Measurements from ENCODE around the gene PITHD1. TPM values are rescaled to one million over a fixed set of nuclear protein-coding genes. Genes with fewer than 3 reads are reported as not detected.

Gene PITHD1
- total and polyA plus RNA-seq, 9 donors = 39.9 to 55.0 (median 43.0) TPM

- no peaks in the 10 kb centered on the region for H3K9me3 ChIP-seq
- H3K4me3 ChIP-seq = no peak overlapping the region
- no peaks in the 10 kb centered on the region for H3K27me3 ChIP-seq
- TF ChIP-seq POLR2A (IDR thresholded peaks at IDR 0.05) (no peak), EP300 (IDR thresholded peaks at IDR 0.05) (no peak)
- TF ChIP-seq, protein P1, sequence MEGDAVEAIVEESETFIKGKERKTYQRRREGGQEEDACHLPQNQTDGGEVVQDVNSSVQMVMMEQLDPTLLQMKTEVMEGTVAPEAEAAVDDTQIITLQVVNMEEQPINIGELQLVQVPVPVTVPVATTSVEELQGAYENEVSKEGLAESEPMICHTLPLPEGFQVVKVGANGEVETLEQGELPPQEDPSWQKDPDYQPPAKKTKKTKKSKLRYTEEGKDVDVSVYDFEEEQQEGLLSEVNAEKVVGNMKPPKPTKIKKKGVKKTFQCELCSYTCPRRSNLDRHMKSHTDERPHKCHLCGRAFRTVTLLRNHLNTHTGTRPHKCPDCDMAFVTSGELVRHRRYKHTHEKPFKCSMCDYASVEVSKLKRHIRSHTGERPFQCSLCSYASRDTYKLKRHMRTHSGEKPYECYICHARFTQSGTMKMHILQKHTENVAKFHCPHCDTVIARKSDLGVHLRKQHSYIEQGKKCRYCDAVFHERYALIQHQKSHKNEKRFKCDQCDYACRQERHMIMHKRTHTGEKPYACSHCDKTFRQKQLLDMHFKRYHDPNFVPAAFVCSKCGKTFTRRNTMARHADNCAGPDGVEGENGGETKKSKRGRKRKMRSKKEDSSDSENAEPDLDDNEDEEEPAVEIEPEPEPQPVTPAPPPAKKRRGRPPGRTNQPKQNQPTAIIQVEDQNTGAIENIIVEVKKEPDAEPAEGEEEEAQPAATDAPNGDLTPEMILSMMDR (IDR thresholded peaks at IDR 0.05) = no peak
- H3K27ac ChIP-seq = no peak overlapping the region
- 80 to 86% (median 82%) methylated on average over 3 of the region's 3 CpGs for WGBS, 3 donors
- H3K4me1 ChIP-seq (ENCODE audit: insufficient read depth) = no peaks in the 10 kb centered on the region
- intact Hi-C loops (cut with DNase I) = no loop called here
- no peak for DNase-seq
- H3K36me3 ChIP-seq = no peaks in the 10 kb centered on the region
Measured at GRCh38 chr1:23810818-23811540, 32.8 kb downstream of the PITHD1 start.

DNA sequence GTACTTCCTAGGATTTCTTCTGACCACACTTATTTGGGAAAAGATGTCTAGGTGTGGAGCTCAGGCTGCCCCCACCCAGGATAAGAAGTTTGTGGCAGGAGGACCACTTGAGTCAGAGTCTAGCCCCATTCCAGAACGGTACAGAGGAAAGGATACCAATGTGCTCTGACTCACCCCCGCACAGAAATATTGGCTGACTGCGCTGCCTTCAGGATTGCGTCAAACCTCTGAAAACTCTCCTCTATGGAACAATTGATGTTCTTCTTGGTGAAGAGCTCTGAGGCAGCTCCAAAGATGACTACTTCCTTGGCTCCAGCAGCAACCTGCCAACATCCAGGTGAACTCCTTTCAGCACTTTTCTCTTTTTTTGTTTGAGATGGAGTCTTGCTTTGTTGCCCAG lies 35.8 kb downstream of the PITHD1 start:
- intact Hi-C loops (cut with DNase I) = no loop called here
- Histone ChIP-seq H3K9me3 (no peaks in the 10 kb centered on the region), H3K4me1 (ENCODE audit: insufficient read depth) (no peaks in the 10 kb centered on the region), H3K27ac (no peak overlapping the region), H3K4me3 (no peak overlapping the region), H3K36me3 (no peaks in the 10 kb centered on the region), H3K27me3 (no peaks in the 10 kb centered on the region)
- 90 to 93% (median 92%) methylated on average over 4 of the region's 4 CpGs for WGBS, 3 donors
- TF ChIP-seq, protein P1 (IDR thresholded peaks at IDR 0.05) = no peak
- TF ChIP-seq EP300 (IDR thresholded peaks at IDR 0.05) (no peak), POLR2A (IDR thresholded peaks at IDR 0.05) (no peak)
- no peak for DNase-seq

DNA sequence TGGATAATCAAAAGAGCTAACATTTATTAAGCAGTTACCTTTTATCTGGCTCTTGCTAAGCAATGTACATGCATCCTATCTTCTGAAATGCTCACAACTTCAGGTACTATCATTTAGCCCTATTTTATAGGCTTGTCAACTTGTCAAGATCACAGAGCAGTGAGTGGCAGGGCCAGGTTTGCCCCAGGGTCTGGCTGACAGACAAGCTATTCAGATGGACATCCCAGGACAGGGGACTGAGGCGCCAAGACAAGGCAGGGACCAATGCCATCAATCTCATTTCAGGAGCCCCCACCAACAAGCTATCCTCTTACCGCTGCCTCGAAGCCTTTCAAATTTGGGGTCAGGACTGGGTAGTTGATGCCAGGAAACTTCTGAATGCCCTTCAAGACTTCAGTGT lies 38.1 kb downstream of the PITHD1 start:
- TF ChIP-seq POLR2A (IDR thresholded peaks at IDR 0.05) (no peak), EP300 (IDR thresholded peaks at IDR 0.05) (no peak)
- TF ChIP-seq, protein P1 (IDR thresholded peaks at IDR 0.05) = no peak
- Histone ChIP-seq H3K36me3 (no peaks in the 10 kb centered on the region), H3K27ac (no peak overlapping the region), H3K27me3 (no peaks in the 10 kb centered on the region), H3K9me3 (no peaks in the 10 kb centered on the region), H3K4me3 (no peak overlapping the region), H3K4me1 (ENCODE audit: insufficient read depth) (no peaks in the 10 kb centered on the region)
- intact Hi-C loops (cut with DNase I) = no loop called here
- DNase-seq = no peak
- 92 to 97% (median 96%) methylated on average over 3 of the region's 3 CpGs for WGBS, 3 donors

DNA sequence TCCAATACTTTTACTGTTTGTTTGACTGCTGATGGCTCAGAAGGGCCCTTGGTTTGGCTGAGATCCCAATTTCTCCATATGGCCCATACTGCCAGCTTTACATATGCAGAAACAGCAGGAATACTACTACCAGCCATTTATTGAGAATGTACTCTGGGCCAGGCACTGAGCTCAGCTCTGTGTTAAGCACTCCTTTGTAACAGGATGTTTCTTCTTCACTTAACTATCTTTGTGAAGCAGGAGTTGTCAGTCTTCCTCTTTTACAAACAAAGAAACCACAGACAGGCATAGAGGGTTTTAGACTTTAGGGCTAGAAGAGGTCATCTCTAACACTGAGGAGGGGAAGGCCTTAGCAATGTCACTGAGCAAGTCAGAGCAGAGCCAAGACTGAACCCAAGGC lies 38.7 kb downstream of the PITHD1 start:
- no peak overlapping the region for H3K4me3 ChIP-seq
- intact Hi-C loops (cut with DNase I) = no loop called here
- H3K27ac ChIP-seq = no peak overlapping the region
- TF ChIP-seq EP300 (IDR thresholded peaks at IDR 0.05) (no peak), POLR2A (IDR thresholded peaks at IDR 0.05) (no peak)
- TF ChIP-seq, protein P1 (IDR thresholded peaks at IDR 0.05) = no peak
- no peaks in the 10 kb centered on the region for H3K9me3 ChIP-seq
- no peaks in the 10 kb centered on the region for H3K27me3 ChIP-seq
- DNase-seq = no peak
- no peaks in the 10 kb centered on the region for H3K36me3 ChIP-seq
- no peaks in the 10 kb centered on the region for H3K4me1 ChIP-seq (ENCODE audit: insufficient read depth)
